Activated CD8-positive, alpha-beta memory T cell treated with anti-CD3 and anti-CD28 coated beads for 24 hours (primary cell): Measurements from ENCODE around the gene PROM1.

ENCODE experiments used
- DNase-seq: peaks from one replicate; pipeline ENCODE4 v3.0.0-alpha.2; 2020

Gene PROM1

DNA sequence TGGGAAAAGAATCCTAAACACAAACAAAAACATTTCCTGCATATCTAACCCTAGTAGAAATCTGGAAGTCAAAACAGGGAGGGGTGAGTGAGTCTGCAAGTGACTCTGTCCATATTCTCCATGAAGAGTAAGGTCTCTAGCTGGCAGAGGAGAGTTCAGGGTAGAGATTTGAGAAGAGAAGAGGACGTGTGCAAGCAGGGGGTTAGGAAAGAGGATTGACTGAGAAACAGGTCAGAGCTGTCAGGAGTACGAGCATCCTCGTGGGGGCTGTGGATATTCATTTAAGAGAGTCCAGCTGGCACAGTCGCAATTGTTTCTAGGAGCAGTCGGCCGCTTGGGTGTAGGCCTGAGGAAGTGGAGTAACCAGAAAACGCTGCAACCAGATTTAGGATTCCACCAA lies 27.9 kb downstream of the PROM1 start:
- no peak for DNase-seq

DNA sequence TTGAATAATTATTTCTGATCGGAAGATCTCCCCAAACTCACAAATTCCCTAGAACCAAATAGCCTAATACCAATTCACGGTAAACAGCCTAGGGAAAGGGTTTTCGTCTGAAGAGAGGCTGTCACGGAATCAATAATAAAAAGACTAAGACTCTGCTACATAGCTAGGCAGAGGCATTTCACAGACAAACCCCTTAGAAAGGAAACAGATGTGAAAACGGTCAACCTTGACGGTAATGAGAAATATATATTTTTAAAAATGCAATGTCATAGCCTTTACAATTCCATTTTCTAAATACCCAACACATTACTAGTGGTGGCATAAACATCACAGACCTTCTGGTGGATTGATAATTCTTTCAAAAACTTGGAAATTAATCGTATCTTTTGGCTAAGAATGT lies 28.4 kb downstream of the PROM1 start:
- no peak for DNase-seq

DNA sequence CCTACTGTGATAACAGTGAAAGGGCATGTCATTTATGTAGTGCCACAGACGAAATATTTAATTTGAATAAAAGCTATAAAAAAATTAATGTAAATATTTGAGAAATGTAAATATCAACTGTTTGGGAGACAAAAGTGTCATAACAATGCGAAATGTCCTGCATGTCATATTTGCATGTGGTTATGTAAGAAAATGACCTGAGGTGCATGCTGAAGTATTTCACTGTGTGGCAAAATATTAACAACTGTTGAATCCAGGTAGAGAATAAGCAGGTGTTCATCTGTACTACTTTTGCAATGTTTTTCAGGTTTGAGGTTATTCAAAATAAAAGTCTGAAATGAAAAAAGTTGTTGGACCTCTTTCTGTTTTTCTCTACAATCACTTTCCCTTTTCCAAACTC lies 30.9 kb downstream of the PROM1 start:
- DNase-seq = no peak

DNA sequence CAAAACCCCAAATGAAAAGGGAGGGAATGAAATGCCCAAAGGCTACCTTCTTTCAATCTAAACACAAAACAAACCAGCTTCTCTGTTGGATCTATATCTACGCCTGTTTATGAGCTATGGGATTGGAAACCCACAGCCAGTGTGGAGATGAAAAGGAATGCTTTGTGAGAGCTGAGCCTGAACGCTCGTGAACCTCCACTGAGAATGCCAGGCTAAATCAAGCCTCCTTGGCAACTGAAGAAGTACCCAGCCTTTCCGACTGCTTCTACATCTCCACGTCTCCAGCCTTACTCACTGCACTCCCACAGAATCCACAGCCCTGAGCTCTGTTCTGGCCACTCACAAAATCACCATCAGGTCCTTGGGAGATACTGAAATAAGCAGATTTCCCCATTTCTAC lies 31.8 kb downstream of the PROM1 start:
- no peak for DNase-seq

DNA sequence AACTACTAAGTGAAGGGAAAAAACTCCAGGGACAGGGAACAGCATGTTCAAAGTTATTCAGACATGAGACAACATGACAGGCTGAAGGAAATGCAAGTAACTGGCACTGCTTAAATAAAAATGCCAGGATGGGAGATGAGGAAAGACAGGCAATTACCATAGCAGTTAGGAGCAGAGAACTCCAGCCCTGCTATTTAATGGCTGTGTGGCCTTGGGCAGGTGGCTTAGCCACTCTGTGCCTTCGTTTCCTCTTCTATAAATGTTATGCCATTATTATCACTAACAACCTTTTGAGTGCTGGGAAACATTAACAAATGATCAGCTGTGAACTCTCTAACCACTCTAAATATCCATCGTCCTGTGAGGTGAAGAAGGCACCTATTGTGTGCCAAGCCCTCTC lies 32.7 kb downstream of the PROM1 start:
- DNase-seq = no peak

GRCh38 chr4:16050669-16051068 lies 33.2 kb downstream of the PROM1 start:
- no peak for DNase-seq

- no peak for DNase-seq
These were observed 35.0 kb downstream of the PROM1 start for GRCh38 chr4:16048619-16049419.

DNA sequence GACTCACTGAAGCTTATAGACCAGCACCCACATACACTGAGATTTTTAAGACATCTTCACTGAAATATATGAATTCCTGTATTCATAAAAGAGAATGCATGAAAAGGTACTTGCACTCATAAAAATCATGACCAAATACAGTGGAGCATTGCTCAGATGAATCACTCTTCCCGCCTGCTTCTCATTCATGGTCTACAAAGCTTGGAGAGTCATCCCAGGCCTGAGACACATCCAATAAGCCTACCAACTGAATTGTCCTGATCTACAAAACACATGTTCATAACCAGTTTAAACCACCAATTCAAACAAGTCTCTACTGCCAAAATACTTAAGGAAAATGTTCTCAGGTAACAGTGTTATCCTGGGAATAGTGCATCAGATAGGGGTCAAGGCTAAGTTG lies 38.1 kb downstream of the PROM1 start:
- DNase-seq = no peak

DNA sequence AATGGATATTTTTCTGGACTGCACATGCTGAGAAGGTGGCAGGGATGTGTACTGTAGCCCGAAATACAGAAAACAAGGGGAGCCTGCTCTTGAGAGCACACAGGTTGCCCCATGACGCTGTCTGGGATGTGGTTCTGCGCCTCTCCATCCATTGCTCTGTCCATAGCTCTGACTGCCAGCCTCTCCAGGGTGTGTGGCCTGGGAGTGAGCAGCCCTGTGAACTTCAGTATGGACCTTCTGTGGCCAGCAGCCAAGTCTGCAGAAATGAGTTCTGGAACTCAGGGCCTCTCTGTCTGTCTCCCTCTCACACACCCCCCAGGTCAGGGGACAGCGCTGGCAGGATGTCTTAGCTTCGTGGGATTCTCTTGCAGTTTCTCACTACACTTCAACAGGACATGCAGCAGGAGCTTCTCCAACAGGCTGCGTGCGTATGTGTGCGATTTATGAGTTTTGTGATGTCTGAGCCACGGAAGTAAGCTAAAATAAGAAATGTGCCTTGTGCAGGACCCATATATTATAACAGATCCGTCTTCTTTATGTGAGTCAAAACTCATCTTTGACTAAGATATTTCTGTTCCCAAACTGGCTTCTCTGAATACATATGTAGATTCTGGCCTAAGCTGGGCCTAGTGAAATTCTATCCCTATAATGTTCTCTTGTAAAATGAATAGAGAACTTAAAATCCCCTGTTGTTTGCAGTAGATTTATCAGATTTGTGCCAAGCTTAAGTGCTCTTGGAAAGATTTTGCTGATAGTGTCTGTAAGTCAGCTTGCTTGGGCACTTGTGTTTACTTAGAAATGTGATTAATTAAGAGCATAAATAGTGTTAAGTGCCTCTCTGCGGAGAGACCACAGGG lies 40.0 kb downstream of the PROM1 start:
- DNase-seq = no peak

- DNase-seq = no peak
These were observed 44.7 kb downstream of the PROM1 start for GRCh38 chr4:16039139-16039538.

DNA sequence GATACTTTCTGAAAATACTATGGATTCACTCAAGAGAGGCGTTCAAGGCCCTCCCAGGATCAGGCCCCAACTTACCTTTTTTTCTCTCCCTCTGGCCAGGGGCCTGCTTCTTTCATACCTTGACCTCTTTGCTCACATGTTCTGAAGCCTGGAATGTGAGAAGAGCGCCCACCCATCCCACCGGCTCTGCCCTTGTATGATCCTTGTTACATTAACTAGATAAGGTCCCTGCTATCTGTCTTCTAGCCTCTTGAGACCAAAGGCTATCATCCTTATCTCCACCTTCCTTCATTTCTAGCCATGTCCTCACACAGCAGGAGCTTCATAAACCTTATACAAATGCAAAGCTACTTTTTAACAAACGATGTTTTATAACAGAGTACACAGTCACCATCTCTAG lies 45.9 kb downstream of the PROM1 start:
- DNase-seq = no peak

DNA sequence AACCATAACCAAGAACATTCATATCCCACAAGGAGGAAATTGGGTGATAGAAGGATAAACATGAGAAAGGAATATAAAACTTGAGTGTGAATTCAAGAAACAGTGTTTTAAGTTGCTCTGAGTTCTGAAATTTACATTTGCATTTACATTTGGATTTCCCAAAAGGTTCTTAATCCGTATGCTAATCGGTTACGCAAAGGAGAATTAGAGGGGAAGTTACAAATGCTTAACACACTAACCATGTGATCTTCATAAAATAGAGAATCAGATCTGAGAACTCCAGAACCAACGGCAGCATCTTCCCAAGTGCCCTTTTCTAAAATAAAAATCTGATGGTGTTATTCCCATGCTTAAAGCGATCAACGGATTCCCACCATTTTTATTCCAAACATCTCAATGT lies 48.0 kb downstream of the PROM1 start:
- DNase-seq = no peak

DNA sequence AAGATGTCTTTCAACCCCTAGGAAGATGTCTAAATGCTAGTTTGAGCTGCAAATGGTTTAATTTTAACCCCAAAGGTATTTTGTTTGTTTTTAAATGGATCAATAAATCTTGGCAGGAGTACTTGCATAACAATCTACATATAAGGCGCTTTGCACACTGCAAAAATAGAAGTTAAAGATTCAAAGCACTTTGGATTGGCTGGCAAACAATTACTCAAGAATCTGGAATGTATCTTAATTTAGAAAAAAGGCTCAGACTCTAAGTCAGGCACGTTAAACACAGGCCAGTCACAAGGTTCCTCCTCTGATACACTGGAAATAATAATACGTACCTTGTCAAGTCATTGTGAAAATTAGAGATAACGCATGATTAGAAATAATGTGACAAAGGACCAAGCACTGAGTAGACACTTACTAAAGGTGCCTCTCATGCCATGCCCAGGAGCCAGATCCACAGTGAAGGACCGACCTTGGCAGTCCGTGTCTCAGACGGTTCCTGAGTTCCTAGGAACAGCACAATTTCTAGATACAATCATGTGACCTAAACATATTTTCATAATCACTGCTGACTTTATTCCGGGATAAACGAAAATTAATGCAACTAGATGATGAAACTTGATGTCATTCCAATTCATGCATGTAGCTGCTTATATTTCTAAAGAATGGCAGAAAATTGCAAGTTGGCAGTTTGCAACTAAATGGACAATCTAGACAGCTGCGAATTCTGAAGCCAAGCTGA lies 49.6 kb downstream of the PROM1 start:
- no peak for DNase-seq

- DNase-seq = no peak
These were observed 51.4 kb downstream of the PROM1 start for GRCh38 chr4:16032396-16032770.

- DNase-seq = no peak
These were observed 52.1 kb downstream of the PROM1 start for GRCh38 chr4:16031546-16032395.

DNA sequence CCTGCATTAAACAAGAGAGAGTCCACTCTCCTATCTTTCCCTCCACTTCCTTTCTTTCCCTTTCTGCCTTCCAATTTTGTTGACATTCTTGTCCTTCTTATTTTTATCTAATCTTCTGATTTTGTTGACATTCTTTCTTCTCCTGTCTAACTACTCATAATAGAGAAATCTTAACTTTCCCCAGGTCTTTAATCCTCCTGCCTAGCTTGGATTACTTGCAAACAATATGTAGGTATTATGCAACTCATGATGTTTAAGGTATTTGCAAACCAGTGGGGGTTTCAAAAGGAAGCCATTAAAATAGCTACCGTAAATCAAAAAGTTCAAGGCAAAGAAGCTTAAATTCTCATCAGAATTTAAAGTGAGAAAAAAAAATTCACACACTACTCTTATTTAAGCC lies 53.9 kb downstream of the PROM1 start:
- no peak for DNase-seq

DNA sequence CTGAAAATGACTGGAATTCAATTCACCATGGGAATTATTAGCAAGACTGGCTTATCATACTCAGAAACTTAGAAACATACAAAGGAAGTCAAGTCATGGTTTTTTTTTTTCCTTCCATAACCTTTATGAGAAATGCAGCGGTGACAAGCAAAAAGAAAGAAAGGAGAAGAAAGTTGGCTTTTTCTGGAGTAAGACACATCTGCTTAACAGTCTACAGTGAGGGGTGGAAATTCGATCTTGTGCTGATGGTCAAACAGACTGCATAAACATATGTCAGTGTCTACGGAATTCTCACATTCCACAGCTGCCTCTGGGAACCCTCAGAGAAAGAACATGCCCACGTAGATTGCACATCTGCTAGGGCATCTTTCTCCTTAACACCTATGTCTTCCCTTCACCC lies 54.6 kb downstream of the PROM1 start:
- no peak for DNase-seq

DNA sequence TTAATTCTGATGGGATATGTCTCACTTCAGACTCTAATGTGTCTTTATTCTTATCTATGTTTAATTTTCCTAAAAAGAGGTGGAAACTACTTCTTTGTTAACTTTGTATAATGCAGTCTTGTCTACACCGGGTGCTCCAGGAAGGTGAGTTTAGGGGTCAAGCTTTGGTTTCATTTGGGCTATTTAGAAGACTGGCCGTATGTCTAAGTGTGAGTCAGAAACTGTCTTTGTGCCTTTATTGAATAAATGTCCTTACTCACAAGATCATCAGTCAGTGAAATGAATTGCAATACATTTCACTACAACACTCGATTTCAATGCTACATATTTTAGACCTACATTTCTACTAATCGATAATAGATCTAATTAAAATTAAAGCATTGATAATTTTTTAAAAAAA lies 56.2 kb downstream of the PROM1 start:
- DNase-seq = no peak

- no peak for DNase-seq
These were observed 56.7 kb downstream of the PROM1 start for GRCh38 chr4:16027114-16027513.

GRCh38 chr4:16026160-16026761 lies 57.6 kb downstream of the PROM1 start:
- DNase-seq = no peak

GRCh38 chr4:16025268-16025667 lies 58.6 kb downstream of the PROM1 start:
- no peak for DNase-seq

- DNase-seq = no peak
These were observed 59.9 kb downstream of the PROM1 start for GRCh38 chr4:16023776-16024408.
